Measurements from ENCODE around the gene PHF13. TPM values are rescaled to one million over a fixed set of nuclear protein-coding genes. Genes with fewer than 3 reads are reported as not detected.
"Not testable (repeated sequence)": the region's sequence is repeated elsewhere in the genome, so short reads cannot be mapped to it uniquely, and the experiment has no call there.

Gene PHF13
- total RNA-seq, 1 donor from 2014 or later: 16.3 TPM

DNA sequence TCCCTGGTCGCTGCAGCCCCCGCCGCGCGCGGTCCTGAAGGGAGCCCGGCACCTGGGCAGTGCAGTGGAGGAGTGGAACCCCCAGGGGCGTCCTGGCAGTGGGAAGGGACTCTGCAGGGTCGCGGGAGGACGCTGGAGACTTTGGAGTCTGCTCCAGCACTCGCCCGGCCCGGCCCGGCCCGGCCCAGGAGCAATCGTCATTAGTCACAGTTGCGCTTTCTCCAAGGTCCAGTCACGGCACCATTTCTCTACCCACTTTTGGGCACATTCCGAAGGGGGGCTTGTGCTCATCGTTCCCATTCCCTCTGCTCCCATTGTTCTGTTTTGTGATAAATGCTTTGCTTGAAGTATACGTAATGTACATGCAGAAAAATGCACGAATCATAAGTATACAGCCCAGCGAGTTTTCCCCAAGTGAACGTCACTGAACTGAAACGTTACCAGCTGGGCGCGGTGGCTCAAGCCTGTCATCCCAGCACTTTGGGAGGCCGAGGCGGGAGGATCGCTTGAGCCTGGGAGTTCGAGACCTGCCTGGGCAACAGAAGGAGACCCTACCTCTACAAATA is 12.1 kb downstream of the PHF13 start:
- intact Hi-C loops (cut with micrococcal nuclease): loop anchor here (1.0 kb wide), 4 partner anchors 12 to 71 kb away; partner anchors contain the start of genes KLHL21, NOL9, PHF13 and ZBTB48

DNA sequence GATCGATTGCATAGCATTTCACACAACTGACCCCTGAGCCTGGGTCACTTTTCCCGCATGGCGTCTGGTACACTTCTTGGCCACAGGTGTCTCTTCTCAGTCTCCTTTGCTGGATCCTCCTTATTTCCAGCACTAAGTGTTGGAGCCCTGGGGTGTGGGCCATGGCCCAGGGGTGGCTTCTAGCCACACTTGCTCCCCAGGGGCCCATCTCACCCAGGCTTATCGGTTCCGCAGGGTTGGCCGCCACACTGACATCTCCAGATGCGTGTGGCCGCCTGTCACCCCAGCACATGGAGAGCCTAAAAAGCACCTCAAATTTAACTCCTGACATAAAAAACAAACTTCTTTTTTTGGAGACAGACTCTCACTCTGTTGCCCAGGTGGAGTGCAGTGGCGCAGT is 13.5 kb downstream of the PHF13 start:
- intact Hi-C loops (cut with micrococcal nuclease): no loop called here

DNA sequence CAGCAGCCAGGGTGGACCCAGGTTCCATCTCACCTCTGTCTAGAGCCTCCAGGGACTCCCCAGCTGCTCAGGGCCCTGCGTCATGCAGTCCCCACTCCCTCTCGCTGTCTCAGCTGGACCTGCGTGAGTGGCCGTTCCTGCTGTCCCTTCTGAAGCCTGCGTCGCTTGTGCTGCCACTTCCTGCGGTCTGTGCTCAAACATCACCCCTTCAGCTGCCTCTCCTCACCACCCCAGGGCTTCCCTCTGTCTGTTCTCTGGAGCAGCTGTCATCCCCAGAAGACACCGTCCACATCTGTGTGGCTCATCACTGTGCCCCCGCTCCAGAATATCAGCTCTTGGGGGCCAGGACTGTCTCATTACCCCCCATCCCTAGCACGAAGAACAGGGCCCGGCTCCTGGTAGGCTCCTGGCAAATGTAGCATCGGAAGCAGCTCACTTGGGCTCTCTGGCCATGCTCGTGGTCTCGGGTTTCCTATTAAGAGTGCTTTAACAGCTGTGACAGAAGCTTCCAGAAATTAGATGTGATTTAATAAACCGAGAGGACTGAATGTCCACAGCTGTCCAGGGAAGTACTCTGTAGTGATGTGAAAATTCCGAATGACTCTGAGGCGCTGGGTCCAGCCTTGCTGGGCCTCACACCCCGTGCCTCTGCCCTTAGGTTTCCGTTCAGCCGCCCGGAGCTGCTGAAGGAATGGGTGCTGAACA is 14.5 kb downstream of the PHF13 start:
- intact Hi-C loops (cut with micrococcal nuclease): no loop called here

DNA sequence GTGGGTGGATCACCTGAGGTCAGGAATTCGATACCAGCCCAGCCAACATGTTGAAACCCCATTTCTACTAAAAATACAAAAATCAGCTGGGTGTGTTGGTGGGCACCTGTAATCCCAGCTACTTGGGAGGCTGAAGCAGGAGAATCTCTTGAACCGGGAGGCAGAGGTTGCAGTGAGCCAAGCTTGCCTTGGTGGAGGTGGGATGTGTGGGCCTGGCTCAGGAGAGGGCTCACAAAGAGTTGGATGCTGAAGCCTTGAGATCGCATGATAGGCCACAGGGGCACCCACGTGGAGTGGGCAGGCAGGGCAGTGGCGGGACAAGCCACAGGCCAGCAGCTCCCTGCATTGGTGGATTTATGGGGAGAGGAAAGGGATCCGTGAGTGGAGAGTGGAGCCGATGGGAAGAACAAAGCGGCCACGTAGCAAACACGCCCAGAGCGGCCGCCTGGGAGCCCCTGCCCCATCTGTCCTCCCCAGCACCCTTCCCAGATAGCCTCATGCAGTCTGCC is 15.5 kb downstream of the PHF13 start:
- intact Hi-C loops (cut with micrococcal nuclease): no loop called here

GRCh38 chr1:6630027-6630426 is 16.5 kb downstream of the PHF13 start:
- intact Hi-C loops (cut with micrococcal nuclease): no loop called here

DNA sequence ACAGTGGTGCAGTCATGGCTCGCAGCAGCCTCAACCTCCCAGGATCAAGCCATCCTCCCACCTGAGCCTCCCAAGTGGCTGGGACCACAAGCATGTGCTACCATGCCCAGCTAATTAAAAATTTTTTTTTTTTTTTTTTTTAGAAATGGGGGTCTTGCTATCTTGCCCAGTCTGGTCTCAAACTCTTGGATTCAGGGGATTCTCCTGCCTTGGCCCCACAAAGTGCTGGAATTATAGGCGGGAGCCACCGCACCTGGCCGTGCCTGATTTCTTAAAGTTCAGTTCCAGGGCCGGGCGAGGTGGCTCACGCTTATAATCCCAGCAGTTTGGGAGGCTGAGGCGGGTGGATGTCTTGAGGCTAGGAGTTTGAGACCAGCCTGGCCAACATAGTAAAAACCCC is 17.5 kb downstream of the PHF13 start:
- intact Hi-C loops (cut with micrococcal nuclease): no loop called here

DNA sequence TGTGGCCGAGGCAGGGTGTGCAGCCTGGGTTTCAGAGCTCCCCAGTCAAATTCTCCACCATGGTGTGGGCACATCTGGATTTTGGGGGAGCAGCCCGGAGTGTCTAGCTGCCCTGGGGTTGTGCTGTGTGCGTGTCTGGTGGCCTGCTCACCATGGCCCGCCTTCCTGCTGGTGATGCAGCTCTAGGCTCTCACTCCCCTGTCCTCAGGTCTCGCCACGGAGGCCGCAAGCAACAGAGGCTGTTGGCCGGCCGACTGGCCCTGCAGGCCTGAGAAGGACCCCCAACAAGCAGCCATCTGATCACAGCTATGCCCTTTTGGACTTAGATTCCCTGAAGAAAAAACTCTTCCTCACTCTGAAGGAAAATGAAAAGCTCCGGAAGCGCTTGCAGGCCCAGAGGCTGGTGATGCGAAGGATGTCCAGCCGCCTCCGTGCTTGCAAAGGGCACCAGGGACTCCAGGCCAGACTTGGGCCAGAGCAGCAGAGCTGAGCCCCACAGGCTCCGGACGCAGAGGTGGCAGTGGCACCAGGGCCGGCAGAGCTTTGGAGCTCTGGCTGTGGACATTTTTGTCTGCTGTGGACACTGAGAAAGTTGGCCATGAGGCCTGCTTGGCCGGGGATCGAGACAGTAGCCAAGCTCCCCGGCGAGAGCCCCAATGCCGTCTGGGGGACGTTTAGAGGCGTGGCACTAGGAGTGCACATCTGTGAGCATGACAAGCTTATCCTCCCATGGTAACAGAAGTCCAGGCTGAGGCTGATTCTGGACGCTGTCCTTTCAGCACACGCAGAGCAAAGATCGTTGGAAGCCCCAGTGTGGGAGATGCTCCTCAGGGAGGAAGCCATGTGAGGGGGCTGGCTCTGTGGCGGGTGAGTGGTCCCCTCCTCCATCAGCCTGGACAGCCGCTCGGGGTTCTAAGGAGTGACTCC is 19.3 kb downstream of the PHF13 start:
- intact Hi-C loops (cut with micrococcal nuclease): no loop called here

GRCh38 chr1:6634371-6635052 is 21.0 kb downstream of the PHF13 start:
- intact Hi-C loops (cut with micrococcal nuclease): no loop called here

DNA sequence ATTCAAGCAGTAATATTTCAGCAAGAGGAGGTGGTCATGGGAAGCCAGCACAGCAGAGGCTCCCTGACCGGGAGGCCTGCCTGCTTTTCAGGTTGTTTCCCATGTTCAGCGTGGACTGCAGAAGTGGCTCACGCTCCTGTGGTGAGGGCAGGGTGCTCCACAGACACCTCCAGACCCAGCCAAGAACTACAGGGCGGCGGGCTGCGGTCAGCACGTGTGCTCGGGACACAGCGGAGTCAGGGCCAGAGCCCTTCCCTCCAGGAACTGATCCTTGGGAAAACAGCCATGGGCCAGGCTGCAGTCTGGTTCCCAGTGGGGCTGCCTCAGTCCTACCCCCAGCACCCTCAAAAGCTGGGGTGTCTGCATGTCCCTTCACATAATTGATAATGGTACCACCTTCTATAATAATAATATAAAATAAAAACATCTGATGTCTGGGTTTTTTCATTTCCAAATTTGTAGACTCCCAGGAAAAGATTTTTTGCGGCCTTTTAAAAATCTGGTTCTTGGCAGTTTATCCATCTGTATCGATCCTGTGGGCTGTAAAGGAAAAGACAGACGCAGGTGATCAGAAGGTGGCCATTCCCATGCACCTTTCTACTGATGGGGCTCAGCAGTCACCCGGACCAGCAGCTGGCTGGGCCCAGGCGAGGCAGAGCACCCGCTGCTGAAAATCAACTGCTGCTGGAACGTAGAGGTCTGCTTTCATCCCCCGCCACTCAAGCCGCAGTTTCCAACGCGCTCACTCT is 21.8 kb downstream of the PHF13 start:
- intact Hi-C loops (cut with micrococcal nuclease): no loop called here

DNA sequence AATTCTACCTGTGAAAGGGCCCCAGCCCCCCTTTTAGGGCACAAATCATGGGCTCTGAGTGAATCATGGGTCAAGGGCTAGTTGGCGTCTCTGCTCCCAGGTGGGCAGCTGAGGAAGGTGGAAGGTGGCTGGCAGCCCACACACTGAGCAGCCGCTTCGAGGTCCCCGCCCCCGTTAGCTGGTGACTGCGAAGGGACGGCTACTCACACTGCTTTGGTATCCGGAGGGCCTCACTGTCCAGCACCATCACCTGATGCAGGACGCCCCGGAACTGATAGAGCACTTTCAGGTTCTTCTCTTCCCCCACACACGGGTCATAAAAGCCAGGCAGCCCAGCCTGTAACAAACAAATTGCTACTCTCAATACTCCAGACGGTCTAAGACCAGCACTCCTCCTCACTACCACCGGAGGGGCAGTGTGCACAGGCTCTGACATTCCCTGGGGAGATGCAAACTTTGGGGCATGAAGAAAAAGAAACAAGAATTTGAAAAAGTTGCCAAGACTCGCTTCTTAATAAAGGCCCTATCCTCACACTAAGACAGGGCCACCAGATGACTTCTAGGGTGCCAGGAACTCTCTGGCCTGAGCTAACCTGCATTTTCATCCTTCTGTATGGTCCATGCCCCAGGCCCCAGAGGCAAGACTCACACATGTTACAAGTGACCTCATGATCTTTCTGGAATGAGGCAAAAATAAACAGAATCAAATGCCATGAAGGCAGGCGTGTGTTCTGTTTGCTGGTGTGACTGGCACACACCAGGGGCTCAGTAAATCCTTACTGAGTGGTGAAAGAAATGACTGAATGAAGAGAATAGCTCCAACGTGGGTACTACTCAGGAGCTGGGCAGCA is 22.6 kb downstream of the PHF13 start:
- intact Hi-C loops (cut with micrococcal nuclease): no loop called here

DNA sequence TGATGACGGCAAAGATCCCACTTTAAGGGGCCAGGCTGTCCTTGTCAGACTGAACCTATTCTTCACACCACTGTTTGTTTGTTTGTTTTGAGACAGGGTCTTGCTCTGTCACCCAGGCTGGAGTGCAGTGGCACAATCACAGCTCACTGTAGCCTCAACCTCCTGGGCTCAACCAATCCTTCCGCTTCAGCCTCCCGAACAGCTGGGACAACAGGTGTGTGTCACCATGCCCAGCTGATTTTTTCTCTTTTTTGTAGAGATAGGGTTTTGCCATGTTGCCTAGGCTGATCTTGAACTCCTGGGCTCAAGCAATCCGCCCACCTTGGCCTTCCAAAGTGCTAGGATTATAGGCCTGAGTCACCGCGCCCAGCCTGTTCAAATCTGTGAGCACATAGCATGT is 23.2 kb downstream of the PHF13 start:
- intact Hi-C loops (cut with micrococcal nuclease): not testable (repeated sequence)

GRCh38 chr1:6637770-6638169 is 24.2 kb downstream of the PHF13 start:
- intact Hi-C loops (cut with micrococcal nuclease): no loop called here

- intact Hi-C loops (cut with micrococcal nuclease): no loop called here
These were observed 24.7 kb downstream of the PHF13 start for GRCh38 chr1:6638226-6638625.

- intact Hi-C loops (cut with micrococcal nuclease): not testable (repeated sequence)
These were observed 27.3 kb downstream of the PHF13 start for GRCh38 chr1:6640867-6641266.

- intact Hi-C loops (cut with micrococcal nuclease): no loop called here
These were observed 31.5 kb downstream of the PHF13 start for GRCh38 chr1:6645018-6645417.

- intact Hi-C loops (cut with micrococcal nuclease): loop anchor here (1.0 kb wide), 2 partner anchors 92 to 160 kb away; partner anchors contain the start of gene NOL9
These were observed 33.1 kb downstream of the PHF13 start for GRCh38 chr1:6646499-6647148.

- intact Hi-C loops (cut with micrococcal nuclease): no loop called here
These were observed 35.0 kb downstream of the PHF13 start for GRCh38 chr1:6648556-6648955.

- intact Hi-C loops (cut with micrococcal nuclease): no loop called here
These were observed 38.4 kb downstream of the PHF13 start for GRCh38 chr1:6651909-6652308.

DNA sequence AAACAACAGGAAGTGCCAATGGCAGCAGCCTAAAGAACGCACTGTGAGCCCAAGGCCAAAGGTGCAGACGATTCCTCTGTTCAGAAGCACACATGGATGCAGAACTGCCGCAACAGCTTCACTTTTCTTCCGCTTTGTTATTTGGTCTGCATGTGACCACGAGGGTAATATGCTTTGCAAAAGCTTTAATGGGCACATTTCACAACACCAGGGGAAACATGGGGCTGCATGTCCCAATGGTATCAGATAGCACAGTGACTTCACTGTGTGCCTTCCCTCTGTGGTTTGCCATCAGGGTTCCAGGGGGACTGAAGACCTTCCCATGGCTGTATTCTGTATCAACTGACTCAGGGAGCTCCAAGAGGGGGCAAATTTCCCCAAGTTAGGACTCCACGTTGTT is 39.5 kb downstream of the PHF13 start:
- intact Hi-C loops (cut with micrococcal nuclease): no loop called here

Measured in T-helper 2 cell treated with Interferon-gamma antibody and Interleukin-4, amounts not matched to agents 100 ng/mL and 5 ng/mL, for 36 hours (primary cell).